ENCODE measurements around the gene IDNK. TPM values are rescaled to one million over a fixed set of nuclear protein-coding genes. Genes with fewer than 3 reads are reported as not detected.
A peak's percentile ranks its signal among the peaks of the same experiment; 100 is the strongest.

IDNK gene
- total and polyA plus RNA-seq, 10 of the 15 experiments (the other 5 are each of a cell fraction or from before 2014, with no cell fraction given), result 7.0 to 19.1 (median 10.6) TPM

DNA sequence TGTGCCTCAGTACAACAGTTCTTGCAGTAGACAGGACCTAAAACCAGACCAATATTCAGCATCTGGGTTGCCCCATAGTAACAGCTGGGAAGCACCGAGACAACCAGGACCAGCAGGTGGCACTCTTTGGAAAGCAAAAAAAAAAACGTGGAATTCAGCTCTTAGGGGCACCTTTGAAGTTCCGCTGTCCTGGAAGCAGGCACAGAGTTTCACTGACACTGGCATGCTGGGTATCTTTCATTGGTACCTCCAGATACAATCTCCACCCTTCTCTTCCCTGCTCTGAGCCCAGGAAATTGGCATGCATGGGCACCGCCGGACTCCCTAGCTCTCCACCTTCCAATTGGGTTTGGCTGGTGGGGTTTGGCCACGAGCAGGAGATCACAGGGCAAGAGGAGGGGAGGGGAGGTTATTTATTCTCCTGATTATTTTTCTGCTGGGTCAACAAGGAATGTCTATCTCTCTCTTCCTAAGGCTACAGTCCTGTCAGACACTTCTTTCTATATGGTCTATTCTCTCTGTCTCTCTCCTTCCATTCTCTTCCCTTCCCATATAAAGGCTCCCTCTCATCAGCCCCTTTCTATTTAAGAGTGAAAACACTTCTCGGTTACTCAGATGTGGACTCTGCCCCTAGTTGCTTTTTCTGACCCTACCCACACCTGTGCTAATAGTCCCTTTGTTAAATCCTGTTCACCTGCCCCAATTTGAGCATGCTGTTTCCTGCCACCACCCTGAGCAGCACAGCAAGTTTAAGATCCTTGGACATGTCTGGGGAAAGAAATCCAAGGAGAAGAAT is 1.9 kb upstream of the IDNK start:
- Histone ChIP-seq H4K20me1 (ENCODE audit: control insufficient read depth, insufficient read depth) (no peaks in the 10 kb centered on the region), H3K4me3 (no peak overlapping the region), H3K27me3 (replicated peaks in 1 of 2; ENCODE audit: control insufficient read depth in 2 of 2, insufficient read depth in 2 of 2, low read length in 1 of 2) (no peaks in the 10 kb centered on the region), H3K9ac (ENCODE audit: control insufficient read depth, insufficient read depth, low read length) (no peak overlapping the region), H3K36me3 (ENCODE audit: control insufficient read depth in 2 of 2, insufficient read depth in 2 of 2, low read length in 1 of 2) (no peaks in the 10 kb centered on the region), H3K9me3 (replicated peaks; ENCODE audit: control insufficient read depth, insufficient read depth, low read length) (no peaks in the 10 kb centered on the region), H3K4me1 (ENCODE audit: control insufficient read depth, insufficient read depth, low read length) (peaks cover 6% of the 10 kb centered on the region; the same call in 1 of the 2 replicates), H3K79me2 (ENCODE audit: control insufficient read depth, insufficient read depth, low read length) (peaks cover 8% of the 10 kb centered on the region), H3K4me2 (ENCODE audit: control insufficient read depth, insufficient read depth) (peak overlapping the region; percentile 47), H3K27ac (ENCODE audit: control insufficient read depth, insufficient read depth) (no peak overlapping the region), H2AFZ (ENCODE audit: control insufficient read depth, low read depth, low read length) (peak overlapping the region; percentile 61)
- ChIA-PET CTCF (interaction anchor here (0.5 to 3.4 kb wide), 48 partner anchors 9 to 701 kb away, joined by 3 to 62 read pairs (median 4); partner anchors contain the start of gene UBQLN1), SMC1A (ENCODE audit: uncharacterized antibody, unreplicated experiment) (interaction anchor here (0.5 to 2.8 kb wide), 27 partner anchors 8 to 692 kb away, joined by 3 to 36 read pairs (median 3); partner anchors contain the start of gene UBQLN1), POLR2A (interaction anchor here (0.9 to 2.0 kb wide), 4 partner anchors 25 to 91 kb away, joined by 3 to 5 read pairs (median 3); no protein-coding TSS in a partner anchor), RAD21 (ENCODE audit: unreplicated experiment) (interaction anchor here (0.6 to 2.8 kb wide), 18 partner anchors 9 to 316 kb away, joined by 3 to 33 read pairs (median 5); partner anchors contain the start of gene UBQLN1)
- WGBS (ENCODE audit: insufficient coverage, insufficient replicate concordance, low lambda C conversion rate, missing lambda C conversion rate), result 26% methylated on average over 7 of the region's 7 CpGs
- ATAC-seq (peak; percentile 8; the same call in 2 of the 3 replicates), FAIRE-seq (peak; percentile 35), DNase-seq (ENCODE audit: low read depth, low spot score) (no peak)
- BruUV-seq (replicated peaks), result no TSS peak
- in situ Hi-C loops (cut with MboI) (loop anchor here (5.0 to 25.0 kb wide), 2 partner anchors 296 to 641 kb away; no protein-coding TSS in a partner anchor), intact Hi-C loops (cut with micrococcal nuclease; ENCODE audit: unreplicated experiment) (loop anchor here (2.0 kb wide), 1 partner anchor 28 kb away; no protein-coding TSS in a partner anchor)
- TF ChIP-seq SMC3 (IDR thresholded peaks at IDR 0.05; ENCODE audit: borderline replicate concordance, low read length) (peak; percentile 83), ETV6 (conservative IDR thresholded peaks at IDR 0.05 in 1 of 2, IDR thresholded peaks at IDR 0.05 in 1 of 2; ENCODE audit: borderline replicate concordance in 1 of 2, low read depth in 1 of 2) (0 out of 4 replicates have a peak, but pooled peaks of 1 of the 2 experiments have one; percentile 44), RAD51 (IDR thresholded peaks at IDR 0.05) (no peak), ZSCAN29 (IDR thresholded peaks at IDR 0.05) (no peak), TCF12 (IDR thresholded peaks at IDR 0.05; ENCODE audit: low read depth, low read length) (0 out of 2 replicates have a peak, but pooled peaks have one; percentile 27), HDAC6 (IDR thresholded peaks at IDR 0.05; ENCODE audit: unreplicated experiment) (no peak), EED (IDR thresholded peaks at IDR 0.05; ENCODE audit: low read depth) (no peak), CHD2 (IDR thresholded peaks at IDR 0.05; ENCODE audit: borderline replicate concordance, low read depth, low read length) (no peak), ESRRA (IDR thresholded peaks at IDR 0.05; ENCODE audit: low read length) (no peak), LARP7 (IDR thresholded peaks at IDR 0.05) (no peak), YY1 (IDR thresholded peaks at IDR 0.05; ENCODE audit: low read depth, low read length) (peak; percentile 64; the same call in 1 of the 2 replicates), CBFB (IDR thresholded peaks at IDR 0.05; ENCODE audit: low read depth) (no peak), BACH1 (IDR thresholded peaks at IDR 0.05; ENCODE audit: borderline replicate concordance) (no peak), ZNF384 (IDR thresholded peaks at IDR 0.05; ENCODE audit: borderline replicate concordance, low read depth, low read length) (peak; percentile 59; the same call in 1 of the 2 replicates), TCF7 (IDR thresholded peaks at IDR 0.05; ENCODE audit: borderline replicate concordance) (no peak), TCF3 (IDR thresholded peaks at IDR 0.05; ENCODE audit: borderline replicate concordance, insufficient read depth, low read depth, low read length) (peak; percentile 54; the same call in 1 of the 2 replicates), POU2F2 (IDR thresholded peaks at IDR 0.05; ENCODE audit: borderline replicate concordance, low read depth, low read length) (no peak), RB1 (IDR thresholded peaks at IDR 0.05; ENCODE audit: borderline replicate concordance) (0 out of 2 replicates have a peak, but pooled peaks have one; percentile 22), KAT2A (conservative IDR thresholded peaks at IDR 0.05; ENCODE audit: control insufficient read depth, low read depth, low read length) (no peak), NR2C1 (IDR thresholded peaks at IDR 0.05) (no peak), RUNX3 (IDR thresholded peaks at IDR 0.05; ENCODE audit: low read length) (no peak), NBN (IDR thresholded peaks at IDR 0.05) (0 out of 2 replicates have a peak, but pooled peaks have one; percentile 30)
- TF ChIP-seq, protein P1, sequence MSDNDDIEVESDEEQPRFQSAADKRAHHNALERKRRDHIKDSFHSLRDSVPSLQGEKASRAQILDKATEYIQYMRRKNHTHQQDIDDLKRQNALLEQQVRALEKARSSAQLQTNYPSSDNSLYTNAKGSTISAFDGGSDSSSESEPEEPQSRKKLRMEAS (IDR thresholded peaks at IDR 0.05; ENCODE audit: low read depth, low read length), result no peak
- TF ChIP-seq, protein P2, sequence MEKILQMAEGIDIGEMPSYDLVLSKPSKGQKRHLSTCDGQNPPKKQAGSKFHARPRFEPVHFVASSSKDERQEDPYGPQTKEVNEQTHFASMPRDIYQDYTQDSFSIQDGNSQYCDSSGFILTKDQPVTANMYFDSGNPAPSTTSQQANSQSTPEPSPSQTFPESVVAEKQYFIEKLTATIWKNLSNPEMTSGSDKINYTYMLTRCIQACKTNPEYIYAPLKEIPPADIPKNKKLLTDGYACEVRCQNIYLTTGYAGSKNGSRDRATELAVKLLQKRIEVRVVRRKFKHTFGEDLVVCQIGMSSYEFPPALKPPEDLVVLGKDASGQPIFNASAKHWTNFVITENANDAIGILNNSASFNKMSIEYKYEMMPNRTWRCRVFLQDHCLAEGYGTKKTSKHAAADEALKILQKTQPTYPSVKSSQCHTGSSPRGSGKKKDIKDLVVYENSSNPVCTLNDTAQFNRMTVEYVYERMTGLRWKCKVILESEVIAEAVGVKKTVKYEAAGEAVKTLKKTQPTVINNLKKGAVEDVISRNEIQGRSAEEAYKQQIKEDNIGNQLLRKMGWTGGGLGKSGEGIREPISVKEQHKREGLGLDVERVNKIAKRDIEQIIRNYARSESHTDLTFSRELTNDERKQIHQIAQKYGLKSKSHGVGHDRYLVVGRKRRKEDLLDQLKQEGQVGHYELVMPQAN (conservative IDR thresholded peaks at IDR 0.05), result no peak
